Stimulated activated CD8-positive, alpha-beta memory T cell treated with anti-CD3 and anti-CD28 coated beads, Interleukin-7, amount 100 ng/mL, for 4 hours (primary cell): ENCODE results near the gene RMDN2.

ENCODE experiments used
- DNase-seq, 2 donors: peaks; one replicate each; pipeline ENCODE4 v3.0.0-alpha.2; 2020; ENCODE audit warnings: low read depth in 2 of 2

Gene RMDN2

DNA sequence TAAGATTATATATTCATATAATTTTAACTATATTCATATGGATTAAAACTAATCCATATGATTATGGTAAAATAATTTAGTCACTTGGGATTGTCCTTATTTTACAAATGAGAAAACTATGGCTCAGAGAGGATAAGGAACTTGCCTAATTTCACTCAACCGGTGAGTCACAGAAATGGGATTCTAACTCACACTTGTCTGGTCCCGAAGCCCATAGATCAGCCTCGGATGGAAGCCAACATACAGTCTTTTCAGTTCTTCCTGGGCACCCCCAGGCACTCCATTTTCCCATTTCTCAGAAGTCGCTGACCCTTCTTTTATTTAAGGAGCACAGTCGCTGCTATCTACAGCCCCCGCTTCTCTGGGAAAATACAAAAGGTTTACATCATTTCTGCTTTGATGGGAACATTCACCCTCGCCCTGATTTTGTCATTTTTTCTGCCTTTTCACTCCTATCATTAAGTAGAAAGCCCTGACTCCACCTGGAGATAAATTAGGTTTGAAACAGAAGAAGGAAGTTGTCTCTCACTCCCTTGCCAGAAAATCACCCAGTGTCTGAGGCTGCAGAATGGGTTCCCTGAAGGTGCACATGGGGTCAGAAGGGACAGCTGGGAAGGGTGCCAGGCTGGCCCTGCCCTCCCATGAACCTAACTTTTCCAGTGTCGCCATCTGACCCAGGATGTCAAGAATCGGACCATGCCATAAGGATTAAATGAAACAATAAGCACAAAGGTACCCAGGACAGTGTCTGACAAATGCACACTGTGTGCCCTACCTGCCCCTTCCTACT lies 114.2 kb downstream of the RMDN2 start:
- no peak for DNase-seq

DNA sequence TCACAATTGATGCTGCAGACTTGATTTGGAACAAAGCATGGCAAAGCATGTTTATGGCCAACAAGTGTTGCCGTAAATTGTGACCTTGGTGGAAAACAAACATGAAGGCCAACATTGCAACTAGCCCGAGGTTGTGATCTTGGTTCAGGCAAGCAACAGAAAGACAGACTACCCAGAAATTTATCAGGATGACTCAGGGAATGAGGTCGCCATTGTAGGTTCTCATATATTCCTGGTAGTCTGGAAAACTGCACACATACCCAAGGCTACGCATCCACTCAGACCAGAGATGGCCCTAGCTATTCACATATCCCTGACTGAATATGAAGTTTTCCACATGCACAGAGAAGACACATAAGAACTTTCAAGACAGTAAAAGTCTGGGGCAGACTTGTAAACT lies 120.7 kb downstream of the RMDN2 start:
- DNase-seq, result no peak

DNA sequence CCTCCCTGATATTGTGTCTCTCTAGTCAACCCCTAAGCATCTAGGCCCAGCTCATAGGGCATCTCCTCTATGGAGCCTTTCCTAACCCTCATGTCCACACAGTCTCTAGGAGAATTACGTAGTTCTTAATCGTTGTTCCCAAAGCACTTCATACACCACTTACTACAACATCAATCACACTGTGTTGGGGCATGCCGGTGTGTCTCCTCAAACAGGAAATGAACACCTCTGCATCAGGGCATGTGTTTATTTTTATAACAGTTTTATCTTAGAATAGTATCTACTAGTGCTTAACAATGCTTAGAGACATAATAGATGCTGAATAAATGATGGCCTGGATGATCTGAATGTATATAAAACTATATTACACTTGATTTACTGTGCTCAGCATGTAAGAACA lies 131.1 kb downstream of the RMDN2 start:
- DNase-seq, result no peak

DNA sequence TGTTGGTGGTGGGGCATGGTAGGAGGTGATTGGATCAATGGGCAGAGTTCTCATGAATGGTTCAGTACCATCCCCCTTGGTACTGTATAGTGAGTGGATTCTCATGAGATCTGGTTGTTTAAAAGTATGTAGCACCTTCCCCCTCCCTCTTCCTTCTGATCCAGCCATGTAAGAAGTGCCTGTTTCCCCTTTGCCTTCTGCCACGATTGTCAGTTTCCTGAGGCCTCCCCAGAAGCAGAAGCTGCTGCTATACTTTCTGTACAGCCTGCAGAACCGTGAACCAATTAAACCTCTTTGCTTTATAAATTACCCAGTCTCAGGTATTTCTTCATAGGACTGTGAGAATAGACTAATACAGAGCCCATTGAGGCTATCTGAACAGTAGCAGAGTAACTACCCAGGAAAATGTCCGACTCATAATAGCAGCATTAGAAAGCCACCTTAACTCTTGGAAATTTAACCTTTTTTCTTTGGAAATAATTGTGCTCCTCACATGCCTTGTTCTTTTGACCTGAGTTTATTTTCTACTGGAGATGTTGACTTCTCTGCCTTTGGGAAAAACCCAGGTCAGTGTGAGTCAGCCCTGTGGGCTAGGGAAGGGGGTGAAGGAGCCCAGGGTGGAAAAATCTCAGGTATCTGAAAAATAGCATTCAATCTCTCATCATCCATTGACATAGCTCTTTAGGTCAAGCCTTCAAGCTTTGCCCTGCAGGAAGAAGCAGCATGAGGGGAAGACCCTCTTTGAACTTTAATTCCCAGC lies 132.7 kb downstream of the RMDN2 start:
- no peak for DNase-seq

DNA sequence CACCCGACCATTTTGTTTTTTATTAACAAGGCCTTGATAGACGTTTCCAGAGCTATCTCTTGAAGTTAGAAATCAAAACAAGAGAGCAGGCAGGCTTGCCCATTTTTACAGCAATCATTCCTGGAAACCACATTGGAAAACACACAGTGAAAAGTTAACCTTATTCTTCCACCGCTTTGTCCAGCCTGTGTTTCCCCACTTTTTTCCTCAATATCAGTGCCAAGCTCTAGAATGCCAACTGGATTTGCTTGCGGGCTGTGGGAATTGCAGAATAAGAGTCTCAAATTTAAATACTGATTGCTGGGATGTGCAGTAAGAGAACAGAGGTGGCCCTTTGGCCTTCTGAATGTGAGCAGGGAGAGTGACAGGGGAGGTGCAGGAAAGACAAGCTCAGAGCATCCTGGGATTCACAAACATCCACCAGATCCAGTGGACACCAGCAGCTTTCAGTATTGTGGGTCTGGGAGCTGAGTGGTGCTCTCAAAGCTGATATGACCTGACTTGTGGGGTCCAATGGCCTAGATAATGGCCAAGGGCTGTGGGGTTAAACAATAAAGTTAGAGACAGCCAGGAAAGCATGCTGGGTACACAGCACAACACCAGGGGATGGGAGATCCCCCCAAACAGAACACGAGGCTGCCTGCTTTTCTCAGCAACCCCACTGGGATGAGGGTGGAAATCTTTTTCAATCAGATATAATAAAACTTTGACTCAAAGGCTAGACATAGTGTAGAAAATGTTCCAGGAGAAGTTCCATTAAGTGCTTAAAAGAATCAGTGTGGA lies 135.3 kb downstream of the RMDN2 start:
- DNase-seq, result no peak

DNA sequence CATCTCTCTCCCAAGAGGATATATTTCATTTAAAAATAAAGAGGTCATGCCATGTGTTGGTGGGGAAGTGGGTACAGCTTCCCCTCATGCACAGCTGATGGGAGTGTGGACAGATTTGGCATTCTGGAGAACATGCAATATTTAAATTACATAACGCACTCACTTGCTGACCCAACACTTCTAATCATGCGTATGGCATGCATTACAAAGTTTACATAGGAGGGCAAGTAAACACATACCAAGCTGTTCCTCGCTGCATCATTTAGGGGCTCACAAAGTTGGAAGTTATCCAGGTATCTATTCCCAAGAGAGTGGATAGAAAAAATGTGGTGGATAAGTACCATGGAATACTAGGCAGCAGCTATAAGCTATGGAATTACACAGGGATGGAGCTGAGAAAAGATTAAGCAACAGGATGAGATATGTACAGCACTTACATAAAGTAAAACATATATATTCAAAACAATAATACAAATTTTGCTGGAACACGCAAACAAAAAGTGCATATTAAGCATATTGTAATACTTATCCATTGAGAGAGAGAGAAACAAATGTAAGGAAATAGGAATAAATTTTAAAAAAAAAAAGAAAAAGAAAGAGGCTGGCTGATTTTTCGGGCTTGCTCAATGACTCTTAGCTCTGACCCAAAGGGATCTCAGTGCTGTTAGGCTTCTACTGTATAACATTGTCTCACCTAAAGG lies 139.9 kb downstream of the RMDN2 start:
- no peak for DNase-seq

DNA sequence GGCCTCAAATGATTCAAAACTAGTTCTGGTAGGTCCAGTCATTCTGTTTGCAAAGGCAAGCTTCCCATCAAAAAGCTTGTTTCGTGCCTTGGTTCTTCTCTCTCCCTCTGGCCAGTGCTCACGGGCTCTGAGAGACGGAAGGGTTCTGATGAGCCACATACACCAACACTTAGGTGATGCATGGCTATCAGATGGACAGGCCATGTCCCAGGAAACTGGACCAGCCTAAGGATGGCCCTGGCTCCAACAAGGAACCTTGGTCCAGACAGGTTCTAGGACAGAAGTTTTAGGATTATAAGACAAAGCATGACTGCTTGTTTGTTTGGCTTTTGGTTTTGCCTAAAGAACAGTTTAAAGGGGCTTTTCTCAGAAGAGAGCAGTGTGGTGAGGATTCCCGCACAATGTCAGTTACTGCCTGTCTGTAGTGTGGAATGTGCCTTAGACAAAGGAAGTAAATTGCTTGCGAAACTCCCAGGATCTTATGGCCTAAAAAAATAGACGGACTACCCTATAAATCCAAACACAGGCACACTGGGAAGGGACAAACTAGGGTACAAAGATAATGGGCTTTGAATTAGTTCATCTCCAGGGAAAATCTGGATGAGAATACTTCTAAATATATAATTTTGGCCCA lies 140.5 kb downstream of the RMDN2 start:
- no peak for DNase-seq

DNA sequence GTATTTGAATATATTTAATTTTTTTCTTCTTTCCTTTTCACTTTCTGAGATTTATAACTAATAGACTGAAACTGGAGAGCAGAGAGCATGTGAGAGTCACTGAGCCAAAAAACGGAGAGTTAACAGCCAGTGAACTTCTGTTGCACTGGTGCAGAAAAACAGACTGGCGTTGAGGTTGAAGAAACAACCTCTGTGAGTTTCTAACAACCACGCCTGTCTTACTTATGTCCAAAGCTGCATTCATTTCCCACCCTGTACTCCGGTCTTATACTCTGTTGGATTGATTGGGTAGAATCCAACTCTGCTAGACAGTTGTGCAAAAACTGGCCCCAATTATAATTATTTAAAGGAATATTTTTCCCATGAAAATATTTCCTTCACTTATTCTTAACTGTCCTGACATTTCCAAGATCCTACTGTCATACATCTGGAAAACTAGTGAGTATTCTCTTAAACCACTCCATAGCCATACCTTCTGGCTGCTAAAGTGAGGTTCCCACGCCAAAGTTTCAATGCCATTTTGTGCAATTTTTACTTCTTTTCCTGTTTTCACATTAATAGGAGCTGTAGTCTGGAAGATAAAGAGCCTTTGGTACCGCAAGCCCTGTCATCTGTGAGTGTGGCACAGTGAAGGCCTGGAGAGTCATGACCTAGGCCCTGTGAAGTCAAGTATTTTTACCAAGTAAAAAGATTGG lies 141.5 kb downstream of the RMDN2 start:
- DNase-seq, result no peak
